Right lobe of liver (tissue), 4 donors: ENCODE results near the gene ACE.

Experiments used
- CTCF ChIP-seq, 4 donors: fragments of 200-600 bp in 3 of 4; fragments of 450-650 bp in 1 of 4; IDR thresholded peaks; one replicate each; pipeline versions ENCODE4 v1.5.1 to v1.8.0; 2016 to 2022; ENCODE audit warnings: antibody characterized with exemption in 4 of 4, mild to moderate bottlenecking in 2 of 4
- POLR2A ChIP-seq: fragments of 450-650 bp; IDR thresholded peaks from one replicate; pipeline ENCODE4 v1.6.1; 2017; ENCODE audit warnings: antibody characterized with exemption, mild to moderate bottlenecking
- donor health status: DM: no; HTN: no; CAD: no.
- donor health status: DM: no; HTN: no; CAD: no.
- donor health status: DM: no; HTN: yes; CAD: no.

GRCh38 chr17:63542218-63542545 is 65.3 kb downstream of the ACE start:
- TF ChIP-seq CTCF (IDR thresholded peaks at IDR 0.05) = no peak
- no peak for TF ChIP-seq POLR2A
